Measurements from ENCODE around the gene BRINP1. TPM values are rescaled to one million over a fixed set of nuclear protein-coding genes. Genes with fewer than 3 reads are reported as not detected.

The BRINP1 gene
- total RNA-seq, 1 donor from 2014 or later, result 0.12 TPM

DNA sequence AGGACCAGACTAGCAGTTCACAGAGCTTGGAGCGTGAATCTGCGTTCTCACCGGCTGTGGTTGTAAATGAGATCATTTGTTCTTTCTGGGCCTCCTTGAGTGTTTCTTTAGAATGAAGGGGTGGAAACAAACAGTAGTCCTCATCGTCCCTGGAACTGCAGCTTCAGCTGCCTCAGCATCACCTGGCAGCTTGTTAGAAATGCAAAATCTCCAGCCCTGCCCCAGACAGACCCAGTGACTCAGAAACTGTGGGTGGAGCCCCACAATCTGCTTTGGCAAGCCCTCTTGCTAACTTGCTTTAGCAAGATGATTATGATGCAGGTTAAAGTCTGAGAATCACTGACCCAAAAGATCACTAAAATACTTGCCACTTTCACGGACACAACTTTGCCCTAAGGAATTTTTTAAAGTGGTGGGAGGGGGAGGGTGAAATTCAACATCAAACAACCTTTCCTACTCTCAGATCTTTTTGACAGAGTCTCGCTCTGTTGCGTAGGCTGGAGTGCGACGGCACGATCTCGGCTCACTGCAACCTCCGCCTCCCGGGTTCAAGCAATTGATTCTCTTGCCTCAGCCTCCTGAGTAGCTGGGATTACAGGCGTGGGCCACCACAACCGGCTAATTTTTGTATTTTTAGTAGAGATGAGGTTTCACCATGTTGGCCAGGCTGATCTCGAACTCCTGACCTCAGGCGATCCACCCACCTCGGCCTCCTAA is 86.0 kb downstream of the BRINP1 start:
- DNase-seq (ENCODE audit: extremely low read depth, low read depth, low spot score), result no peak

DNA sequence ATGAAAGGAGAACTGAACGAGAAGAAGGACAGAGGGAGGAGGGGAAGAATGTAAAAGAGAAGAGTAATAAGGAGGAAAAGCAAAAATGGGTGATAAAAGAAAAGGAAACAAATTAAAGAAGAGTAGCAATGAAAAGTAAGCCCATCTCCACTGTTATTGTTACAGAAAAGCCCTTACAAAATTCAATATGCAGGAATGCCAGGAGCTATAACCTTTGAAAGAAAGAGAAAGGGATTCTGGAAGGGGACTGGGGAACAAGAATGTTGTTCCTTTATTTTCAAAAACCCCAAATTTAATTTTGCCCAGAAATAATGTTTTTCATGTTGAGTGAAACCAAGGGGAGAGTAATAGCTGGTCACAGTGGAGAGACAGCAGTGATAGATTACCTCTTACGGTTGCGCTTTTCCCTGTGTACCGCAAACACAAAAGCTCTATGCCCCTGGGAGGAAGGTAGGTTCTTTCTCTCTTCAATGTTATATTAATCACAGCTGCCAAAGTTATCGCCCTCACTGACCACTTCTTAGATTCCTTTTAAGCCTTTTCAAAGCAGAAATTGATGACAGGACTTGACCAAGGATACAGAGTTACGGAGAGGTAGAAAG is 86.7 kb downstream of the BRINP1 start:
- DNase-seq (ENCODE audit: extremely low read depth, low read depth, low spot score), result no peak

DNA sequence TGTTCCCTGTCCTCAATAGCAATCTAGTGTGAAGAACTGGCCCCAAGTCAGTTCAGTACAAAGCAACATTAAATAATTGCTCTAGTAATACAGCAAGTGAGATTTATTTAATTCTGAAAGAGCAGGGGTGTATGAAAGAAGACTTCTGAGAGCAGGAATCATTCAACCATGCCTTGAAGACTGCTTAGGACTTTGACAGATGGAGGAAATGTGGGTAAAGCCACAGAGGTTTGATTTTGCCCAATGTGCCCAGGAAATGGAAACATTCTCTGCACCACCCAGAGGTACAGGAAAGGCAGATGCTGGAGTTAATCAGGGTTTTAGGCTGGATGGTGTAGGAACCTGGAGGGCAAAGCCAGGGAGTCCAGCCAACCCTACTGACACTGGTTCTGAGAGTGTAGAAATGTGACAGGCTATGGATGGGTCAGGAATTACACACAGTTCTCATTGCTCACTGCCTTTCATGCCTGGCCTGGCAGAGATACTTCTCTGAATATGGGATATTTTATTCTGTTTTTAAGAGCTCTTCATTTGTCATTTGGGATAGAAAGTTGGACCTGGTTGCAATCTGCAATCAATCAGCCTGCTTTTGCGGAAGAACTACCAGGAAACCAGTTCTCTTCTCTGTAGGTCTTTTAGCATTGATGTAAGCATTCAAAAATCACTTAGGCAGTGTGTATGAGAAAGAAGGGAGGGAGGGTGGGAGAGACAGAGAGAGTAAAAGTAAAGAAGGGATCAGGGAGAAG is 88.3 kb downstream of the BRINP1 start:
- no peak for DNase-seq (ENCODE audit: extremely low read depth, low read depth, low spot score)

DNA sequence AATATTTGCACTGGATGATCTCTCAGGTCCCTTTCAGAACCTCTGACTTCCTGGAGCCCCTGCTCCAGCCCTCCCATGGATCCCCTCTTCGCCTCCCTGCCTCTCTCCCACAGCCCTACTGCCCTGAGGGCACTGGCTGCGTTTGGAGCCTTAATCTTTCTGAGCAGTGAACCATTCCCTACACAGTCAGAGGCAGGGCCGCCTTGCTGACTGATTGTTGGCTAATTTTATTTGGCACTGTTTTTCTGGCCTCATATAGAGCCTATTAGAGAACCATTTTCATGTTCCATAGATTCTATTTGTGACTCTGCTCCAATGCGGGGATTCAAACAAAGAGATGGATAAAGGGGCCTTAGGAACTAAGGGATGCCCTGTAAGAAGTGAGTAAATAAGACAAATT is 91.1 kb downstream of the BRINP1 start:
- DNase-seq (ENCODE audit: extremely low read depth, low read depth, low spot score), result no peak

DNA sequence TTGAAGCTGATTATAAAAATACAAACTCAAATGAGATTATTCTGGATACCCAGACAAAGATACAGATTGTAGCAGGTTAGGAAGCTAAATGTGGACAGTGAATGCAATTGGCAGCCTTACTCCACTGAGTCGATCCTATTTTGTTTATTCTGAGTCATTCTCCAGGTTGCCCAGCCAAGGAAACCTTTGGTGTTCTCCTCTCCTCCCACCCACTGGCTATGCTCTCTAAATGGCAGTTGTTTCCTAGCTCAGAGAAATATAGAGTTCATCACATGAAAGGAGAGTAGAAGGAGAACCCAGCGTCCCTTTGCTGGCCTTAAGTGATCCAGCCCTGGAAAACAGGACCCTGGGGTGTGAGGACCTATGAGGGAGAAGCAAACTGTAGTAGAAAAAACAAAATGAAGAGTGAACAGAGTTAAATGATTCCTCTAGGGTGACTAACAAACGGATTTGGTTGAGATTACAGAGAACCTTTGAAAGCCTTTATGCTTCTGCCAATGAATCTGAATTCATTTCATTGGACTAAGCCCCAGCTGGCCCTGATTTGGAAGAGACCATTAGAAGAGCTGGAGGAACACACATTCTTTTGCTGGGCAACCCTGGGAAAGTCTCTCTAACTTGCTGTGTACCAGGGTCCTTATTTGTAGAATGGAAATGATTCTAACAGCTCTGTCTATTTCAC is 95.1 kb downstream of the BRINP1 start:
- no peak for DNase-seq (ENCODE audit: extremely low read depth, low read depth, low spot score)

DNA sequence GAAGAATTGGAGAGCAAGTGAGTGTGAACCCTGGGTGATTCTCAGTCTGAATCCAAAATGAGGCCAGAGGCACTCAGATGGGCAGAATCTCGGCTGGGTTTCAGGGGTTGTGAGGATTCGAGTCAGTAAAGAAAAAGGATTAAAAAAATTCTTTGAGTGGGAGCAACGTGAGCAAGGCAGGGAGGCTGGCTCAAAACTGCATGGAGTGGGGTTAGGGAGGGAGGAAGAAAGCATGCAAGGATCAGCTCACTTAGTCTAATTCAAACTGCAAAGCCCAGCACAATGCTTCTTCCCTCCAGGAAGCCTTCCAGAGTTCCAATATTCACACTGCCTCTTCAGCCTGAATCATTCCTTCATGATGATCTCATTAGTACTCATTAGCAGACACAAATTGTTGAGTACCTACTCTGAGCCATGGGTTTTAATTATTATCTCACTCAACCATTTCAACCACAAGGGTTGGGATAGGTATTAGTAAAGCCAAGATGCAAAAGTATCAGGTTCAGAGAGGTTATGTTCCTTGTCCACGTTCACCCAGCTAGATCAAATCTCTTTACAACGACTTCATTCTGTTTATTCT is 95.8 kb downstream of the BRINP1 start:
- DNase-seq (ENCODE audit: extremely low read depth, low read depth, low spot score), result no peak

DNA sequence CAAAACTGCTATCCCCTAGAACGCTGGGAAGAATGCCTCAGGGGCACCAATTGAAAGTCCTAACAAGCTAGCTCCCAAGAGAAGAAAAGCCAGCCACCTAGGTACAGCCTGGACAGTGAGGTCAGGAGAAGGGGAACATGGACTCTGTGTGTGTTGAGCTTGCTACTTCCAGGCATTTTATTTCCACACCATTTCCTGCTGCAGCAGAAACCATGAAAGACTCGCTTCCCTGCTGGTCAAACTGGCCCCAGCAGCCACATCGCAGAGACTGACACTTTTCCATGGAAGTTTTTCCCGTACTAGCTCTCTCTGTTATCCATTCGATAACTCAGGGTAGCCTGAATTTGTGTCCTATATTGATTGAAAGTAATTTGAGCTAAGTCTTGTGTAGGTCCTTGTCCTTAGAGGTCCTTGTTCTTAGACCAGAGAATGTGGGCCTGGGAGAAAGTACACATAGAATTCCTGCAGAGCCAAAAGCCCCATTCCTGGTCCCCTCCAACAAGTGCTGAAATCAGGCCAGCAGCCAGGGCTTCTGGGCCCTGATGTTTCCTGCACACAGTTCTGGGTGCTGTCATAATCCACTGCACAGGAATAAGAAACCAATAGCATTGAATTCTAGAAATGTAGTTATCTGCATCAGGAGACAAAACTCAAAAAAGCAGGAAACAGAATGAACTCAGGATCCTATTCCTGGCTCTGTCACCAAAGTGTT is 96.6 kb downstream of the BRINP1 start:
- DNase-seq (ENCODE audit: extremely low read depth, low read depth, low spot score), result no peak

DNA sequence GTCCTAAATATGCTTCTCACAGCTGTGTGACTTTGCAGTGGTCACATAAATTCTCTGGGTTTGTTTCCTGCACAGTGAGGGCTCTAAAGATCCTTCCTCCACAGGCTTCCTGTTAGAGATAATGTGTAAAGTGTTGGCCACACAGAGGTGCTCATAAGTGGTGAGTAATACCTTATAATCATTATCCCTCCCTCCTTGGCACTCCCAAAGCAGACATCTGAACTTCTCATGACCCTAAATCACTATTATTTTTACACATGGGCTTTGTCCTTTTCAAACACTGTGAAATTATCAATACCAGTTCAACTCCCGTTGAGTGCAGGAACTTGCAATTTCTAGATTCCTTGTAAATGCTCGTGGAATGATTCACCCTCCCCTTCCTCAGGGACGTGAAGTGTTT is 100.2 kb downstream of the BRINP1 start:
- no peak for DNase-seq (ENCODE audit: extremely low read depth, low read depth, low spot score)

DNA sequence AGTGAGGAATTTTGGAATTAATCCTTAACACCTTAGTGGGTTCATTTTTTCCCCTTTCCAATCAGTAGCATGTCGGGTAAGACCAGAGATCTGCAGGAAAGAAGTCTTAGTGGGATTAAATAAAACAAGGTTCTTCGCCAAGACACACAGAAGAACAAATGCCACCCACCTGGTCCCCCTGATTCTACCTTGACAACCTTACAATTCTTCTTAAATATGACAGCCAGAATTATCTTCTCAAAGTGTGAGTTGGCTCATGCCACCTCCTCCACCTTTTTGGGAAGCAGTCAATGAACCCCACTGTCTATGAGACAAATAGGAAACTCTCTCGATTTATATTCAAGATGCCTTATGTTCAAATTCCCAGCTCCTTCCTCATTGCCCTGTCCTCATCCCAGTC is 105.1 kb downstream of the BRINP1 start:
- DNase-seq (ENCODE audit: extremely low read depth, low read depth, low spot score), result no peak

DNA sequence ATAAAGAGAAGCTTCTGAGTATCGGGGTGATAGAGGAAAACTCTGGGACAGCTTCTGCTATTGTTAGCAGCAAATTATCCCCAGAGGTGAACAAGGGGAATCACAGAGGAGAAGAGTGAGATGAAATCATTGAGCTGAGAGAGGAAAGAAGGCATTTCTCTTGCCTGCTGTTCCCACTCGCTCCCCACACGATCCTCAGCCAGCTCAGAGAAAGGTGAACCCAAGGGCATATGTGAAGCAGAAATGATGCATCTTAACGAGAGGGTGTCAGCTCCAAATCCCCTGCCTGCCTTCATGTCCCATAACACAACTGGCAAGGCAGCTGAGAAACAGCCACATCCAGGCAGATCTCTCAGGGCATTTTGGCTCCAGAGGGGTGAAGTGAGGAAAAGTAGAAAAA is 111.6 kb downstream of the BRINP1 start:
- DNase-seq (ENCODE audit: extremely low read depth, low read depth, low spot score), result no peak

DNA sequence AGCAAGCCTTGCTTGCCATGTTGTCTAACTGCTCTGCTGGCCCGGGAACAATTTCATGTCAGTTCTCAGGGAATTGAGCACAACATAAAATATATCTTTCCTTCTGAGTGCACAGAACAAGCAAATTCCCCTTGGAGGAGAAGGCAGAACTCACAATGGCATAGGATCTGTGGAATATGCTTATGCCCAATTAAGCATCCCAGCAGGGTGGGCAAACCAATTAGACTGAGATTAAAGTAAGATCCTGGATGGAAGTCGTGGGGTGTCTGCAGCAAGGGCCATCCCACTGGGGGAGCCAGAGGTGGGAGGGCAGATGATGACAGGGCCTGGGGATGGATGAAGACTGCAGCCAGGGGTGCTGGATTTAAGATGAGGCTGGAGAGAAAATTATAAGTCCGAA is 114.1 kb downstream of the BRINP1 start:
- DNase-seq (ENCODE audit: extremely low read depth, low read depth, low spot score), result no peak

DNA sequence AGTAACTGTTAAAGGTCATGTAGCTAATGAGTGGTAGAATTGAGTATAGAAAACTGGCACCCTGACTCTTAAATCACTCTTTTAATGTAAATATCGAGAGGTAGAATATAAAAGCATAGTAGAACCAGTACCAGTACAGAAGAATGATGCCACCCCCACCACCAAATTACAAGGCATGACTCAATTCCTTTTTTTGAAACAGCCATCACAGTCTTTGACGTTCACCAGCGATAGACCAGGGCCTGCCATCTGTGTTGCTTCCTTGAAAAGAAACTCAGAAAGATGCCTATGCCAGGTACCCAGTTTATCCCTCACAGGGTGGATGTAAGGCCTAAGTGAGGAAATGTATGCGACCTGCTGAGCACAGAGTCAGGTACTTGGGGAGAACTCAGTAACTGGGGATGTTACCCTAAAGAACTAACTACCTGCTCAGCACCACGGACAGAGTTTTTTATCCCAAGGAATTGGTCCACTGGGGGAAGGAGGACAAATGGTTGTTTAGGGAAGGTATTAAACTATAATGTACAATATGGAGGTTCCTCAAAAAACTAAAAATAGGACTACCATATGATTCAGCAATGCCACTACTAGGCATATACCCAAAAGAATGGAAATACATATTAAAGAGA is 116.5 kb downstream of the BRINP1 start:
- no peak for DNase-seq (ENCODE audit: extremely low read depth, low read depth, low spot score)

DNA sequence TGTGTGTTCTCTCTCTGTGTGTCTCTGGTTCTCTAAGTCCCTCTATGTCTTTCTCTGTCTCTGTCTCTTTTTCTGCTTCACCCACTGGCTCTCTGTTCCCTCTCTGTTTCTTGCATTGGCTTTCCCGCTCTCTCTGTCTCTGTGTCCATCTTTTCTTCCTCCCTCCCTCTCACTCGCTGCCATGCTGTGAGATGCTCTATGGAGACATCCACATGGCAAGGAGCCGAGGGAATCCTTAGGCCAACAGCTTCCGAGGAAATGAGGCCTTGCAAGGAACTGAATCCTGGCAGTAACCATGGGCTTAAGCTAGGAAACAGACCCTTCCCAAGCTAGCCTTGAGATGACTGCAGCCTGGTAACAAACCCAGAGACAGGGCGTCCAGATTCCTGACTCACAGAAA is 117.3 kb downstream of the BRINP1 start:
- no peak for DNase-seq (ENCODE audit: extremely low read depth, low read depth, low spot score)

DNA sequence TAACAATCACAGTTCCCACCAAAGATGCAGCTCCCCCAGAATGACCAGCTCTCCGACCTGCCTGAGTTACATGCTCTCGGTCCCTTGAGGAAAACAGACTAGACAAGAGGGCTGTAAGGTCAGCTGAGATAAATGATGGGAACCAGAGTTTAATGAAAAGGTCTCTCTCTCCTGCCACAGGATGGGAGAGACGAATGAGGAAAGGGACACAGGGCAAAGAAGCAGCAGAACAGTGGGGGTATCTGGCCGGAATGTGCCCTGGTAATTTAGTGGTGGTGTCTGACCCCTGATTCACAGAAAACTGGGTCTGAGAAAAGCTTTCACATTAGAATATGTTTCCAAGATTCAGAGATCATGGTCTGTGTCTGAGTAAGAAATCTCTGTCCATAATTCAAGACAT is 118.5 kb downstream of the BRINP1 start:
- DNase-seq (ENCODE audit: extremely low read depth, low read depth, low spot score), result no peak

DNA sequence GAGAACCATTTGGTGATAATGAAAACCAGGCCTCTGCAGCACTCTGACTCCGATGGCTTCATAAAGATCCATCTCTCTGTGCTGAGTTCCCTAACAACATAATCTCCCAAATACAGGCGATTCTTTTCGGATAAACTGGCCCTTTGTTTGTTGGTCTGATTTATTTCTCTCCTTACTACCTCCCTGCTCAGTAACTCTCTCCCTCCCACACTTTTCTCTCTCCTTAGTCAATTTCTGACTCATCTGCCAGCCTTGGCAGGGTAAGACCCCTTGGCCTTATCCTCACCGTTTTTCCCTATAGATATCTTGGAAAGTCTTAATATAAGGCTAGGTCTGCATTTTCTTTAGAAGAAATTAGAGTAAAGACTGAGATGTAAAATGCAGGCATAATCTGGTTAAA is 128.7 kb downstream of the BRINP1 start:
- no peak for DNase-seq (ENCODE audit: extremely low read depth, low read depth, low spot score)

DNA sequence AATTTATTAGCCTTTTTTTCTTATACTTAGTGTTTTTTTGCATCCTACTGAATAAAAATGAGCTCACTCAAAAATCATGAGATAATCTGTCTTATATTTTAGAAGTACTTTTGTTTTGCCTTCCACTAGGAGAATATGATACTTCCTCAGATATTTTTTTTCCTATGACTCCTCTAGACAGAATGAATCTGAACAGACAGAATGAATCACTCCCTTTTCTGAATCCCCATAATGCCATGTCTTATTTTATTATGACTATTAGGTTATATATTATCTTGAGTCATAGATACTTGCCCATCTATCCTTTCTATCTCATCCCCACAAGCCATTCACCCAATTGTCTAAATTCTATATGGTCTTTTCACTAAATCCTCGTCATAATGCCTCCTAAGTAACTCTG is 134.6 kb downstream of the BRINP1 start:
- DNase-seq (ENCODE audit: extremely low read depth, low read depth, low spot score), result no peak

DNA sequence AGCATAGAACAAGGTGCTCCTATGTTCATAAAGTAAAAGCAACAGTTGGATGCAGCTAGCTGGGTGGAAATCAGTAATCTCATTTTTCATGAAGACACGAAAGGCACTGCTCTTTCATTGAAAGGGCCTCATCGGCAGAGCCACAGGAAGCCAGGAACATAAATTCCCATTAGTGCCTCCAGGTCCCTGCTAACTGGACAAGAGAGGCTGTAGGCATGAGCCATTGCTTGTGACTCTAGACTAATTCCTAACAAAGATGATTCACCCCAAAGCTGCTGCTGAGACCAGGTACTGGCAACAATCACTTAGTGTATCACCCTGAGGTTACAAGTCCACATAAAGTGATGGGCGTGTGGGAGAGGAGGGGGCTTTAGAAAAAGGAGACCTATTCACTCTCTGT is 141.8 kb downstream of the BRINP1 start:
- DNase-seq (ENCODE audit: extremely low read depth, low read depth, low spot score), result no peak

DNA sequence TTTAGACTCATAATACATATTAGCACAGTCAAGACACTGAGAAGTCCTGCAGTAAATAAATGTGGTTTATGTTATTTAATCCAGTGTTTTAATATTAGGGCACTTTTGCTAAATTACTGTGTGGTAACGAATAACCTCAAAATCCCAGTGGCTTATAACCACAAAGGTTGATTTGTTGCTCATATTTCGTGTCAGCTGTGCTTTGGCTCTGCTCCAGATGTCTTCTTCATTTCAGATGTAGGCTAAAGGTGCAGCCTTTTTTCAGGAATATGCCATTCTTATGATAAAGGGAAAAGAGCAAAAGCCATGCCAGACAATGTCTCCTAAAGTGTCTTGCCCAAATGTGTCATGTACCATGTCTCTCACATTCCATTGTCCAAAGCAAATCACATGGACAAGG is 144.8 kb downstream of the BRINP1 start:
- DNase-seq (ENCODE audit: extremely low read depth, low read depth, low spot score), result no peak

DNA sequence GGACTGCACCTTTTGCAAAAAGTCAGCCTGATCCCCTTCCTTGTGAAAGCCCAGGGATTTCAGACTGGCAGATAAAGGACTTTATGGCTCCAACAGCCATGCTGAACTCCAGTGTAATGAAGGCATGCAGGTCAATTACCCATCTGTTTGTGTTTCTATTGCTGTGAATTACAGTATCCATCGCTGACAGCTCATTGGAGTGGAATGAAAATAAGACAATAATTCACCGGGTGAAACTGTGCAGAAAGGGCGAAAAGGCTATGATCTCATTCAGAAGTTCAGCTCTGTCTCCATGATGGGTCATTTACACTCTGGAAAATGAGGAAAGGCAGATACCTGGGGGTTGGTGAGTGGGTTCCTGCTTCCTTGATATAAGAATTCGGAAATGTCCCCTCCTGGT is 148.0 kb downstream of the BRINP1 start:
- DNase-seq (ENCODE audit: extremely low read depth, low read depth, low spot score), result no peak

DNA sequence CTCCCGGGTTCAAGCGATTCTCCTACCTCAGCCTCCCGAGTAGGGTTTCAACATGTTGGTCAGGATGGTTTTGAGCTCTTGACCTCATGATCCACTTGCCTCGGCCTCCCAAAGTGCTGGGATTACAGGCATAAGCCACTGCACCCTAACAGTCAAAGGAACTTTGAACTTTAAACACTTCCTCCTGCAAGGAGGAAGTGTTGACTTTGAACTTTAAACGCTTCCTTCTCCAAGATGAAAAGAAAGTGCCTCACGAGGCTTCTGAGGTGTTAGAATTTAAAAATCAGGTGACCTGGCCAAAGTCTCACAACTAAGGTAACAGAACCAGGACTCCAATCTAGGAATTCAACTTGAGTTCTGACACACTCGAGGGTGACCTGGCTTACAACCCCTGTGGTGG is 150.9 kb downstream of the BRINP1 start:
- DNase-seq (ENCODE audit: extremely low read depth, low read depth, low spot score), result no peak
